Karpas-422 (cell line): ENCODE measurements around the gene TRIM4. TPM values are rescaled to one million over a fixed set of nuclear protein-coding genes. Genes with fewer than 3 reads are reported as not detected.
"Not testable (repeated sequence)": the region's sequence is repeated elsewhere in the genome, so short reads cannot be mapped to it uniquely, and the experiment has no call there.

Experiments
- DNase-seq: peaks from one replicate; pipeline ENCODE4 v3.0.0-alpha.2; 2015
- H2AFZ ChIP-seq: fragments of 200-600 bp; sonication (generic); 2 replicates; pipeline ENCODE4 v1.6.1; 2014; ENCODE audit warnings: antibody characterized with exemption, low read length, mixed read lengths
- H3K27ac ChIP-seq: fragments of 200-600 bp; sonication (generic); 2 replicates; pipeline ENCODE4 v1.5.1; 2014; ENCODE audit warnings: mild to moderate bottlenecking, low read length, moderate library complexity
- H3K27me3 ChIP-seq: fragments of 200-600 bp; sonication (generic); 2 replicates; pipeline ENCODE4 v1.6.1; 2014; ENCODE audit warnings: low read length, mixed read lengths
- H3K36me3 ChIP-seq: fragments of 200-600 bp; sonication (generic); 2 replicates; pipeline ENCODE4 v1.6.1; 2014; ENCODE audit warnings: low read length, mixed read lengths; ENCODE audit not compliant: insufficient read depth
- H3K4me1 ChIP-seq: fragments of 200-600 bp; sonication (generic); 2 replicates; pipeline ENCODE4 v1.6.1; 2014; ENCODE audit warnings: mild to moderate bottlenecking, low read length, mixed read lengths
- H3K4me2 ChIP-seq: fragments of 200-600 bp; sonication (generic); 2 replicates; pipeline ENCODE4 v1.6.1; 2014; ENCODE audit warnings: low read length, low read depth, mild to moderate bottlenecking; ENCODE audit not compliant: poor library complexity, severe bottlenecking
- H3K4me3 ChIP-seq: fragments of 200-600 bp; sonication (generic); 2 replicates; pipeline ENCODE4 v1.5.1; 2014; ENCODE audit warnings: mild to moderate bottlenecking, antibody characterized with exemption, low read length, mixed read lengths
- H3K79me2 ChIP-seq: fragments of 200-600 bp; sonication (generic); 2 replicates; pipeline ENCODE4 v1.6.1; 2014; ENCODE audit warnings: mild to moderate bottlenecking, low read length, mixed read lengths
- H3K9ac ChIP-seq: fragments of 200-600 bp; sonication (generic); 2 replicates; pipeline ENCODE4 v1.6.0; 2014; ENCODE audit warnings: low read length
- H3K9me2 ChIP-seq: fragments of 200-600 bp; sonication (generic), shearing (Covaris generic); replicated peaks from 2 replicates; pipeline ENCODE4 v1.6.0; 2014; ENCODE audit warnings: mild to moderate bottlenecking, low read length, moderate library complexity; ENCODE audit not compliant: insufficient read depth
- H3K9me3 ChIP-seq: fragments of 300-700, 200-600 bp; sonication (generic); 2 replicates; pipeline ENCODE4 v1.6.1; 2014; ENCODE audit warnings: low read length, mixed read lengths
- H4K20me1 ChIP-seq: fragments of 200-600 bp; sonication (generic); 2 replicates; pipeline ENCODE4 v1.6.1; 2014; ENCODE audit warnings: mild to moderate bottlenecking, antibody characterized with exemption, low read length, low read depth; ENCODE audit not compliant: insufficient read depth
- total RNA-seq: library from RNA; depleted of rRNA; stranded (reverse); fragments of >200 nt; shearing (Covaris generic); gene quantifications from 2 replicates; pipeline ENCODE4 v1.2.3, GENCODE V29; 2014; ENCODE audit warnings: low replicate concordance

Gene TRIM4
- total RNA-seq, 1 experiment from 2014 or later: 25.2 TPM

DNA sequence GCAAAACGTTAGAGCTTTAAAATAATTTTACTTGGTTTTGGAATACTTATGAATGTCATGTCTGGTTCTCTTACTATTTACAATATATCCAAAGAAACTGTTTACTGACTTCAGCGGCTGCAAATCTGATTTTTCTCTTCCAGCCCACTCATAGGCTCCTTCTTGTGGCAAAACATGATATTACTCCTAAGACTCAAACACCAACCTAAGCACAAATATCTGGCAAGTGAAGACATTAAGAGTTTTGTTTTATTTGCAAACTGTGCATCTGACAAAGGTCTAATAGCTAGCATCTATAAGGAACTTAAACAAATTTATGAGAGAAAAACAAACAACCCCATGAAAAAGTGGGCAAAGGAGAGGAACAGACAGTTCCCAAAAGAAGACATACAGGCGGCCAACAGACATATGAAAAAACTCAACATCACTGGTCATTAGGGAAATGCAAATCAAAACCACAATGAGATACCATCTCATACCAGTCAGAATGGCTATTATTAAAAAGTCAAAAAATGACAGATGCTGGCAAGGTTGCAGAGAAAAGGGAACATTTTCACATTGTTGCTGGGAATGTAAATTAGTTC, 30.4 kb upstream of the TRIM4 start:
- 0 out of 2 replicates have a peak, but pooled peaks cover 3% of the 10 kb centered on the region for H3K9me3 ChIP-seq
- no peaks in the 10 kb centered on the region for H3K79me2 ChIP-seq
- no peaks in the 10 kb centered on the region for H4K20me1 ChIP-seq
- no peaks in the 10 kb centered on the region for H3K27me3 ChIP-seq
- H3K27ac ChIP-seq: peak overlapping the region; percentile 62
- peak; percentile 80 for DNase-seq
- peaks cover 41% of the 10 kb centered on the region for H3K4me1 ChIP-seq
- no peak overlapping the region for H3K9ac ChIP-seq
- no peaks in the 10 kb centered on the region for H3K9me2 ChIP-seq
- H3K4me3 ChIP-seq: peak overlapping the region; percentile 6; the same call in 1 of the 2 replicates
- H3K36me3 ChIP-seq: no peaks in the 10 kb centered on the region; the same call in 1 of the 2 replicates
- H2AFZ ChIP-seq: no peak overlapping the region
- peak overlapping the region; percentile 44 for H3K4me2 ChIP-seq

DNA sequence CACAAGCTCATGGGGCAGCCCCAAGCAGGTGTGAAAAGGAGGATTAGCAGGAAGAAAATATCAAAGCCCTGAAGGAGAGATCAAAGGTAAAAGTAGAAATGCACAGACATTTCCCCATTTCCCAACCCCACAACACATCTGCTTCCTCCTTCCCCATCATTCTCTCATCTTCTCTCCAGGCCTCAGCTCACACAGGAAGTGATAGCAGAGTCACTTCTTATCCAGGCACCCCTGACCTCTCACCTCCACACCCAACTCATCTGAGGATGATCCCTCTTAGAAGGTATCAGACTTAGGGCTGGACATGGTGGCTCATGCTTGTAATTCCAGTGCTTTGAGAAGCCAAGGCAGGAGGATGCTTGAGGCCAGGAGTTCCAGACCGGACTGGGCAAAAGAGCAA, 28.3 kb upstream of the TRIM4 start:
- no peaks in the 10 kb centered on the region for H3K79me2 ChIP-seq
- H3K27me3 ChIP-seq: no peaks in the 10 kb centered on the region

DNA sequence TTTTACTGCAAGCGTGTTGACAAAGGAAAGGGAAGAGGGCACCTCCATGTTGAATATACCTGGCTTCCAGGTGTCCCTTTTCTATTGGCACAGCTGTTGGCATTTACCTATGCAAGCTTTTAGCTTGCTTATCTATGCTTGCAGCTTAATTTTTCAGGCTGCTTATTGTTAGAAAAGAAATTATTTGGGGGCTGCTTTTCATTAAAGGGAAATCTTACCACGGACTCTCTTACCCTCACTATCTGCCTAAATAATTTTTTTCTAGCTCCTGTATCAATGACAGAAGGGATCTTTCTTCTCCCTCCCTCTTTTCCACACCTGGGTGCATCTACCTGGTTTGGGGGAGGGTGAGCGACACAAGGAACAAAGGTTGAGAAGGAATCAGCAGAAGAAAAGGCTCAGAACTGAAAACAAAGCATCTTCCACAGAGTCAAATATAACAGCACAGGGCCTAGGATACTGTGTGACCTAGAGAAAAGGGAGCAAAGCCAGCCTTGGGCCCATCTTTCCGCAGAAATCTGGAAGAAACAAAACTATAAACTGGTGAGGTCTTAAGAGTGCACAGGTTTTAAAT, 25.3 kb upstream of the TRIM4 start:
- H3K4me2 ChIP-seq: peak overlapping the region; percentile 62
- DNase-seq: no peak
- H3K4me1 ChIP-seq: peaks cover 32% of the 10 kb centered on the region
- no peaks in the 10 kb centered on the region for H3K36me3 ChIP-seq
- no peaks in the 10 kb centered on the region for H3K9me3 ChIP-seq
- peak overlapping the region; percentile 50; the same call in 1 of the 2 replicates for H3K27ac ChIP-seq
- H3K9ac ChIP-seq: no peak overlapping the region
- H3K9me2 ChIP-seq: no peaks in the 10 kb centered on the region
- no peaks in the 10 kb centered on the region for H3K79me2 ChIP-seq
- H2AFZ ChIP-seq: peak overlapping the region; percentile 83; the same call in 1 of the 2 replicates
- peak overlapping the region; percentile 54; the same call in 1 of the 2 replicates for H3K4me3 ChIP-seq
- no peaks in the 10 kb centered on the region for H3K27me3 ChIP-seq
- no peaks in the 10 kb centered on the region for H4K20me1 ChIP-seq

More for the DNA sequence above, 28.3 kb upstream of the TRIM4 start:
- Histone ChIP-seq H3K4me3 (no peak overlapping the region), H3K9me2 (no peaks in the 10 kb centered on the region), H4K20me1 (no peaks in the 10 kb centered on the region), H2AFZ (no peak overlapping the region), H3K4me2 (no peak overlapping the region), H3K9ac (no peak overlapping the region), H3K36me3 (no peaks in the 10 kb centered on the region; the same call in 1 of the 2 replicates), H3K27ac (no peak overlapping the region), H3K4me1 (peaks cover 42% of the 10 kb centered on the region), H3K9me3 (0 out of 2 replicates have a peak, but pooled peaks cover 3% of the 10 kb centered on the region)
- no peak for DNase-seq

DNA sequence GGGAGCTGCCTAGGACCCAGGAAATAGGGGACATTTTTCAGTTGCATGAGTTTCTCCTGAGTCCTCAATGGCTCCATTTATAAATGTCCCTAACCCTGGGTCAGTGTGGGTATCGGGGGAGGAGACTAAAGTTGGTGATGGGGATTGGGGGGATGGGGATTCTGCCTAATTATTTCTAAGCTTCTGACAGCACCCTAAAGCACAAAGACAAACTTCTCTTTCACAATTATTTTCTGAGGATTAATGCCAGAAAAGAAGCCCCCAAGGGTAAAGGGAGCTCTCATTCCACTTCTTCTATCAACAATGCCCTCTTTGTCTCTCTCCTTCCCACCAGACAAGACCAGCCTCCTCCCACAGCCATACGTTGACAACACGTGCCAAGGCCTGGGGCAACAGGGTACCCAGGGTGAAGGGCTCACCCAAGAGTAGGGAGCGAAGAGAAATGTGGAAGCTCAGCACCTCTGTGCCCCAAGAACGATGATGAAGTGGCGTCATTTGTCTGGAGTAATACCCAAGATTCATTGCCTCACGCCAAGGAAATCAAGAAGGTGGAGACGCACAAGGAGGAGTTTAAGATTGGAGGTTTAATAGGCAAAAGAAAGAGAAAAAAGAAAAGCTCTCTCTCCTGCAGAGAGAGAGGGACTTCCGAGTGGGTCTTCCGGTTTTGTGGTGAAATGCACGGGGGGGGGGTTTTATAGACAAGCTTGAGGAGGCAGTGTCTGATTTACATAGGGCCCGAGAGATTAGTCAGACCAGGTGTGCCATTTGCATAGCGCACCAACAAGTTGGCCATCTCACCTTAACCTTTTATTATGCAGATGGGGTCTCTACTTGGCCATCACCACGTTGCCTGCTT, 24.5 kb upstream of the TRIM4 start:
- Histone ChIP-seq H3K4me3 (peak overlapping the region; percentile 54), H2AFZ (peak overlapping the region; percentile 83; the same call in 1 of the 2 replicates), H3K79me2 (no peaks in the 10 kb centered on the region), H3K27ac (peak overlapping the region; percentile 75), H3K9ac (peak overlapping the region; percentile 31; the same call in 1 of the 2 replicates), H3K36me3 (no peaks in the 10 kb centered on the region), H3K9me3 (no peaks in the 10 kb centered on the region), H3K27me3 (no peaks in the 10 kb centered on the region), H3K9me2 (no peaks in the 10 kb centered on the region), H4K20me1 (no peaks in the 10 kb centered on the region), H3K4me1 (peaks cover 25% of the 10 kb centered on the region), H3K4me2 (peak overlapping the region; percentile 62)
- DNase-seq: peak; percentile 82

DNA sequence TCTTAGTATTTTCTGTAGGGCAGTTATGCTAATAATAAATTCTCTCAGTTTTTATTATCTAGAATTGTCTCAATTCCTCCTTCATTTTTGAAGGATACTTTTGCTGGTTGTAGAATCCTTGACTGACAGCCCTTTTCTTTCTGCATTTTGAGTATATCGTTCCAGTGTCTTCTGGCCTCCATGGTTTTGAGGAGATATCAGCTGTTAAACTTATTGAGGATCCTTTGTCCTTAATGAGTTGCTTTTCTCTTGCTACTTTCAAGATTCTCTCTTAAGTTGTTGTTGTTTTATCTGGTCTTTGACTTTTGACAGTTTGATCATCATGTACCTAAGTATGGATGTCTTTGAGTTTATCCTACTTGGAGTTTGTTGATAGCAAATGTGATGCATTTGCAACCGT, 19.0 kb upstream of the TRIM4 start:
- H3K27ac ChIP-seq: no peak overlapping the region
- H2AFZ ChIP-seq: no peak overlapping the region
- no peaks in the 10 kb centered on the region for H3K27me3 ChIP-seq
- H3K36me3 ChIP-seq: no peaks in the 10 kb centered on the region
- H3K4me3 ChIP-seq: no peak overlapping the region
- DNase-seq: no peak
- no peaks in the 10 kb centered on the region for H3K79me2 ChIP-seq
- H3K9me3 ChIP-seq: no peaks in the 10 kb centered on the region
- H3K4me2 ChIP-seq: no peak overlapping the region
- H4K20me1 ChIP-seq: no peaks in the 10 kb centered on the region
- H3K9ac ChIP-seq: no peak overlapping the region
- no peaks in the 10 kb centered on the region for H3K9me2 ChIP-seq
- H3K4me1 ChIP-seq: peaks cover 14% of the 10 kb centered on the region

DNA sequence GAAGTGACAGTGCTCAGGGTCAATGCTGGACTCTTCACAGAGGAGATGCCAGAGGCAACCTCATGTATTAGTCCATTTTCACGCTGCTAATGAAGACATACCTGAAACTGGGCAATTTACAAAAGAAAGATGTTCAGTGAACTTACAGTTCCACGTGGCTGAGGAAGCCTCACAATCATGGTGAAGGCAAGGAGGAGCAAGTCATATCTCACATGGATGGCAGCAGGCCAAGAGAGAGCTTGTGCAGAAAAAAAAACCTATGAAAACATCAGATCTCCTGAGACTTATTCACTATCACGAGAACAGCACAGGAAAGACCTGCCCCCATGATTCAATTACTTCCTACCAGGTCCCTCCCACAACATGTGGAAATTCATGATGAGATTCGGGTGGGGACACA, 15.7 kb upstream of the TRIM4 start:
- H3K27ac ChIP-seq, H4K20me1 ChIP-seq, H3K9me2 ChIP-seq, H3K36me3 ChIP-seq, H3K79me2 ChIP-seq, H3K9ac ChIP-seq, H3K4me3 ChIP-seq, H3K9me3 ChIP-seq, H3K27me3 ChIP-seq: not testable (repeated sequence)
- peak overlapping the region; percentile 1; the same call in 1 of the 2 replicates for H2AFZ ChIP-seq
- H3K4me2 ChIP-seq: peak overlapping the region; percentile 24
- peaks cover 13% of the 10 kb centered on the region for H3K4me1 ChIP-seq
- DNase-seq: peak; percentile 61

DNA sequence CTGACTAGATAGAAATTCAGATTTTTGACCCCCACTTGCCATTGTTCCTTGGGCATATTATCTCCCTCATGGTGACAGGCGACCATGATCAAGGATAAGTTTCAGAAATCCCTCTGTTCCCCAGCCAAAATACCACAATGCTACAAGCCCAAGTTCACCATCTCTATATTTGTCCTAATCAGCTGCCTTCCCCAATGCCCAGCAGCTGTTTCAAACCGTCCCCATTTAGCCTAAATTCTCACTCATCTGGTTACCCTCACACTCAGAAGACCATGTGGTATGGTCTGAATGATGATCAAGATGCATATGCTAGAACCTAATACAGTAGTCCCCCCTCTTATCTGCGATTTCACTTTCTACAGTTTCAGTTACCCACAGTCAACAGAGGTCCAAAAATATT, 11.0 kb upstream of the TRIM4 start:
- Histone ChIP-seq H3K9ac (no peak overlapping the region), H3K4me2 (no peak overlapping the region), H3K4me1 (peaks cover 23% of the 10 kb centered on the region), H2AFZ (no peak overlapping the region), H3K9me2 (no peaks in the 10 kb centered on the region), H3K4me3 (no peak overlapping the region), H3K27ac (no peak overlapping the region), H3K36me3 (no peaks in the 10 kb centered on the region), H3K27me3 (no peaks in the 10 kb centered on the region), H3K9me3 (no peaks in the 10 kb centered on the region), H4K20me1 (no peaks in the 10 kb centered on the region), H3K79me2 (no peaks in the 10 kb centered on the region)
- DNase-seq: no peak

DNA sequence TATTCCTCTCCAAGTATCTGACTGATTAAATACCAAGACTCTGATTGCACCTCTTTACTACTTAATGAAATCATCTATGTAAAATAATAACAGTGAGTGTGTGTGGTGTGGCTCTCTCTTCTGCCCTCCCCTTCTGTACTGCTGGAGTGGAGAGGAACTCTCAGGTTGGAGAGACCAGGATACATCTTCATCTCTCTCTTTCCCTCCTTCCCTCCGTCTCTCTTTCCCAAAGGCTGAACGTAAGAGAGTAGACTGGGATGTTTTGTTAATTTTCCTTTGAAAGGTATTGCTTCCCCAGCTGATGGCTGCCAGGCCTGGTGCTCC, 10.4 kb upstream of the TRIM4 start:
- Histone ChIP-seq H3K4me3 (peak overlapping the region; percentile 38; the same call in 1 of the 2 replicates), H3K4me1 (peaks cover 16% of the 10 kb centered on the region), H4K20me1 (no peaks in the 10 kb centered on the region), H3K79me2 (no peaks in the 10 kb centered on the region), H3K27me3 (no peaks in the 10 kb centered on the region), H3K9me2 (no peaks in the 10 kb centered on the region), H3K27ac (no peak overlapping the region), H3K9me3 (no peaks in the 10 kb centered on the region), H3K9ac (no peak overlapping the region), H3K36me3 (no peaks in the 10 kb centered on the region), H2AFZ (peak overlapping the region; percentile 18; the same call in 1 of the 2 replicates), H3K4me2 (peak overlapping the region; percentile 61)
- no peak for DNase-seq
